ENCODE data around the gene ELOVL5. TPM values are rescaled to one million over a fixed set of nuclear protein-coding genes. Genes with fewer than 3 reads are reported as not detected.

Gene ELOVL5
- total RNA-seq, 1 donor from 2014 or later: 72.4 TPM

GRCh38 chr6:53284901-53285300, 63.8 kb downstream of the ELOVL5 start:
- peaks cover 30% of the 10 kb centered on the region for H3K36me3 ChIP-seq
- no peak for TF ChIP-seq CTCF (IDR thresholded peaks at IDR 0.05)
- peaks cover 34% of the 10 kb centered on the region for H3K4me1 ChIP-seq
- no peak for ATAC-seq
- H3K27ac ChIP-seq: no peak overlapping the region
- H3K4me3 ChIP-seq: no peak overlapping the region
- intact Hi-C loops (cut with DNase I): no loop called here
- no peak for DNase-seq
- H3K9me3 ChIP-seq: no peaks in the 10 kb centered on the region
- H3K27me3 ChIP-seq (ENCODE audit: low read depth): no peaks in the 10 kb centered on the region

GRCh38 chr6:53282741-53283140, 66.0 kb downstream of the ELOVL5 start:
- H3K36me3 ChIP-seq: peaks cover 12% of the 10 kb centered on the region
- H3K27me3 ChIP-seq (ENCODE audit: low read depth): no peaks in the 10 kb centered on the region
- TF ChIP-seq CTCF (IDR thresholded peaks at IDR 0.05): no peak
- peaks cover 34% of the 10 kb centered on the region for H3K4me1 ChIP-seq
- ATAC-seq (no peak), DNase-seq (no peak)
- H3K27ac ChIP-seq: peak overlapping the region; percentile 57
- no peak overlapping the region for H3K4me3 ChIP-seq
- intact Hi-C loops (cut with DNase I): no loop called here
- no peaks in the 10 kb centered on the region for H3K9me3 ChIP-seq

- no peak for DNase-seq
- peaks cover 34% of the 10 kb centered on the region for H3K4me1 ChIP-seq
- intact Hi-C loops (cut with DNase I): no loop called here
- H3K27ac ChIP-seq: peak overlapping the region; percentile 57
- no peaks in the 10 kb centered on the region for H3K27me3 ChIP-seq (ENCODE audit: low read depth)
- TF ChIP-seq CTCF (IDR thresholded peaks at IDR 0.05): no peak
- ATAC-seq: peak; percentile 27 to 47
- H3K4me3 ChIP-seq: no peak overlapping the region
- peaks cover 9% of the 10 kb centered on the region for H3K36me3 ChIP-seq
- H3K9me3 ChIP-seq: no peaks in the 10 kb centered on the region
These were observed 66.5 kb downstream of the ELOVL5 start for GRCh38 chr6:53282234-53282633.

GRCh38 chr6:53281518-53282215, 67.1 kb downstream of the ELOVL5 start:
- TF ChIP-seq CTCF (IDR thresholded peaks at IDR 0.05): no peak
- peak; percentile 75 to 76 for ATAC-seq

GRCh38 chr6:53280207-53280606, 68.5 kb downstream of the ELOVL5 start:
- TF ChIP-seq CTCF (IDR thresholded peaks at IDR 0.05): no peak
- Histone ChIP-seq H3K36me3 (peaks cover 5% of the 10 kb centered on the region), H3K4me3 (no peak overlapping the region), H3K4me1 (peaks cover 42% of the 10 kb centered on the region), H3K9me3 (no peaks in the 10 kb centered on the region), H3K27ac (no peak overlapping the region), H3K27me3 (ENCODE audit: low read depth) (no peaks in the 10 kb centered on the region)
- intact Hi-C loops (cut with DNase I): no loop called here
- ATAC-seq (no peak), DNase-seq (no peak)

More at GRCh38 chr6:53281518-53282215, 67.1 kb downstream of the ELOVL5 start:
- Histone ChIP-seq H3K36me3 (peaks cover 10% of the 10 kb centered on the region), H3K4me3 (no peak overlapping the region), H3K27ac (peak overlapping the region; percentile 57), H3K4me1 (peaks cover 34% of the 10 kb centered on the region), H3K9me3 (no peaks in the 10 kb centered on the region), H3K27me3 (ENCODE audit: low read depth) (no peaks in the 10 kb centered on the region)
- intact Hi-C loops (cut with DNase I): no loop called here
- DNase-seq: no peak
